Activated naive CD4-positive, alpha-beta T cell treated with anti-CD3 and anti-CD28 coated beads for 36 hours (primary cell): ENCODE data around the gene PLXNC1. TPM values are rescaled to one million over a fixed set of nuclear protein-coding genes. Genes with fewer than 3 reads are reported as not detected.
A peak's percentile ranks its signal among the peaks of the same experiment; 100 is the strongest.

Experiments
- CTCF ChIA-PET: fragments of 350-600 bp; sonication (Branson Sonifier 250); formaldehyde crosslinking; loops from one replicate; lab custom pipeline; 2021; ENCODE audit warnings: antibody characterized with exemption; lab: Charles Lee
- DNase-seq: peaks from one replicate; pipeline ENCODE4 v3.0.0-alpha.2; 2020
- H3K27ac Mint-ChIP-seq: one replicate; pipeline ENCODE4 v1.8.0; 2021; ENCODE audit warnings: mild to moderate bottlenecking, mixed read lengths
- H3K27me3 Mint-ChIP-seq: one replicate; pipeline ENCODE4 v1.8.0; 2021; ENCODE audit warnings: low read depth, mixed read lengths
- H3K36me3 Mint-ChIP-seq: one replicate; pipeline ENCODE4 v1.8.0; 2021; ENCODE audit warnings: low read depth, mixed read lengths
- H3K4me1 Mint-ChIP-seq: one replicate; pipeline ENCODE4 v1.8.0; 2021; ENCODE audit warnings: low read depth, mixed read lengths
- H3K4me3 Mint-ChIP-seq: one replicate; pipeline ENCODE4 v1.8.0; 2021; ENCODE audit warnings: mild to moderate bottlenecking, moderate library complexity, mixed read lengths
- H3K9me3 Mint-ChIP-seq: one replicate; pipeline ENCODE4 v1.8.0; 2021; ENCODE audit warnings: mixed read lengths
- intact Hi-C: fragments of 100-400 bp; cut with micrococcal nuclease; formaldehyde crosslinking; loops from one replicate; pipeline ENCODE4 v1.15.1; 2023
- total RNA-seq, 2 experiments: library from RNA; stranded (reverse); gene quantifications; one replicate each; pipeline ENCODE4 v1.2.3, GENCODE V29; 2021

Gene PLXNC1
- total RNA-seq, 2 experiments from 2014 or later: 3.6 to 4.0 TPM

- CTCF ChIA-PET: interaction anchor here (1.8 kb wide), 1 partner anchor 10 kb away, joined by 4 read pairs; no protein-coding TSS in a partner anchor
- Mint-ChIP-seq H3K9me3 (no peaks in the 10 kb centered on the region), H3K27ac (no peak overlapping the region), H3K27me3 (no peaks in the 10 kb centered on the region), H3K36me3 (peaks cover 7% of the 10 kb centered on the region), H3K4me1 (peaks cover 30% of the 10 kb centered on the region), H3K4me3 (no peak overlapping the region)
- no peak for DNase-seq
- intact Hi-C loops: loop anchor here (10.0 kb wide), 2 partner anchors 804 to 1276 kb away; partner anchors contain the start of genes EEA1 and NDUFA12
These were observed 52.3 kb downstream of the PLXNC1 start for GRCh38 chr12:94200695-94201094.

DNA sequence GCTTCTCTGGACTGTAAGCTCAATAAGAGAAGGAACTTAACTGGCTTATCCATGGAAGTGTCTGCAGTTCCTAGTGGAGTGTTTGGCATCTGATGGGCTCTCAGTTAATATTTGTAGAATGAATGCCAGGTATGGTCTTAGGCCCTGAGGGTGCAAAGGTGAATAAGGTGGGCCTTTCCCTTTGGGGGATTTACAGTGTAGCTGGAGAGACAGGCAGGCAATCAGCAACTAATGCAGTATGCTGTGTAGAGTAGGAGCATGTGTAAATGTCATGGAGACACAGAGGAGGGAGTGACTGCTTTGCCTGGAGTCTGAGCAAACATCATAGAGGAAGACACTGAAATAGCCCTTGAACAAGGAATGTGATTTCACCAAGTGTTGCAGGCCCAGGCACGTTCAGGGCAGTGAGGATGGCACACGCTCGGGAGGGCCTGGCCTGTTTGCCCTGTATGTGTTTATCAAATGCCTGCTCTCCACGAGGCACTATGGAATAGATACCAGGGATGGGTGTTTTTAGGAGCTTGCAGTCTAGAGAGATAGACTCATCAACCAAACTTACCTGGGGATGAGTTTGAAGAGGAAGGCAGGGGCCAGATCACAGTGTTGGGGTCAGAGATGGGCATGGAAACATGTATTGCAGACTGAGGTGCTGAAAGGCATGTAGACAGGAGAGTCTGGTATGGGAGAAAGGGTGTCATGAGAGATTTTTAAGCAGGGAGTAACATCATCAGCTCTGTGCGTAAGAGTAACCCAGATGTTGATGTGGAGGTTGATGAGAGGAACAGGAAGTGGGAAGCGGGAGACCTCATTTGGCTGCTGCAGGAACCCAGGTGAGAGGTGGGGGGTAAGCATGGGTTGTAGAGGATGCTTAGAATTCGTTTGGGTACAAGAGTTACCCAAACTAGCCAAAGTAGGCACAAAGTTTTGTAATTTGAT is 54.1 kb downstream of the PLXNC1 start:
- CTCF ChIA-PET: interaction anchor here (0.5 kb wide), 1 partner anchor 572 kb away, joined by 4 read pairs; no protein-coding TSS in a partner anchor
- Mint-ChIP-seq H3K4me3 (no peak overlapping the region), H3K27me3 (no peaks in the 10 kb centered on the region), H3K4me1 (peaks cover 48% of the 10 kb centered on the region), H3K9me3 (no peaks in the 10 kb centered on the region), H3K36me3 (peaks cover 6% of the 10 kb centered on the region), H3K27ac (no peak overlapping the region)
- intact Hi-C loops: loop anchor here (10.0 kb wide), 2 partner anchors 802 to 1278 kb away; partner anchors contain the start of genes EEA1 and NDUFA12
- peak; percentile 24 for DNase-seq

DNA sequence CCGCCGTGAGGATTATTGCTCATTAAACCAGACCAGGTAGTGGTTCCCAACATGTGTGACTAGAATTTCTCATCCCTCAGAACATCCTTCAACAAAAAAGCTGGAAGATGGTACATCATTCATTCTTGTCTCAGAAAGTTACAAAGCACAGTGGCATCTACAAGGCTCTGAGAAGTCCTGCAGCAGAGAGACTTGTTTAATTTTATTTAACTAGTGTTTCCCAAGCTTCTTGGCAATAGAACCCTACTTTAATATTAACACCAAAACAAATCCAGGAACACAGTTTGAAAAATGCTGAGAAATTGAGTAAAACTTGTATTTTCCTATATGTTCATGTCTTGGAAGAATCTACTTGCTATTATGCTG is 54.8 kb downstream of the PLXNC1 start:
- Mint-ChIP-seq H3K36me3 (peaks cover 6% of the 10 kb centered on the region), H3K9me3 (no peaks in the 10 kb centered on the region), H3K27ac (no peak overlapping the region), H3K27me3 (no peaks in the 10 kb centered on the region), H3K4me3 (no peak overlapping the region), H3K4me1 (peaks cover 54% of the 10 kb centered on the region)
- CTCF ChIA-PET: interaction anchor here (0.5 kb wide), 1 partner anchor 571 kb away, joined by 4 read pairs; no protein-coding TSS in a partner anchor
- intact Hi-C loops: loop anchor here (10.0 kb wide), 2 partner anchors 802 to 1278 kb away; partner anchors contain the start of genes EEA1 and NDUFA12
- no peak for DNase-seq

- intact Hi-C loops: loop anchor here (2.0 to 10.0 kb wide), 3 partner anchors 441 to 1279 kb away; partner anchors contain the start of genes EEA1 and NDUFA12
- CTCF ChIA-PET: interaction anchor here (1.0 kb wide), 1 partner anchor 16 kb away, joined by 3 read pairs; no protein-coding TSS in a partner anchor
- Mint-ChIP-seq H3K27me3 (no peaks in the 10 kb centered on the region), H3K4me3 (no peak overlapping the region), H3K36me3 (peaks cover 6% of the 10 kb centered on the region), H3K27ac (no peak overlapping the region), H3K4me1 (peaks cover 61% of the 10 kb centered on the region), H3K9me3 (no peaks in the 10 kb centered on the region)
- no peak for DNase-seq
These were observed 55.4 kb downstream of the PLXNC1 start for GRCh38 chr12:94203796-94204195.

- H3K36me3 Mint-ChIP-seq: peaks cover 6% of the 10 kb centered on the region
These were observed 56.3 kb downstream of the PLXNC1 start for GRCh38 chr12:94204499-94205247.

GRCh38 chr12:94205822-94206221 is 57.4 kb downstream of the PLXNC1 start:
- Mint-ChIP-seq H3K36me3 (peaks cover 6% of the 10 kb centered on the region), H3K27me3 (no peaks in the 10 kb centered on the region), H3K27ac (peak overlapping the region; percentile 74), H3K4me1 (peaks cover 70% of the 10 kb centered on the region), H3K9me3 (no peaks in the 10 kb centered on the region), H3K4me3 (peak overlapping the region; percentile 29)
- intact Hi-C loops: loop anchor here (2.0 to 10.0 kb wide), 5 partner anchors 424 to 1281 kb away; partner anchors contain the start of genes CRADD, EEA1 and NDUFA12
- CTCF ChIA-PET: interaction anchor here (0.7 to 1.3 kb wide), 3 partner anchors 16 to 54 kb away, joined by 3 to 4 read pairs (median 3); no protein-coding TSS in a partner anchor
- DNase-seq: peak; percentile 25

More at GRCh38 chr12:94204499-94205247, 56.3 kb downstream of the PLXNC1 start:
- CTCF ChIA-PET: interaction anchor here (1.0 kb wide), 1 partner anchor 15 kb away, joined by 3 read pairs; no protein-coding TSS in a partner anchor
- no peaks in the 10 kb centered on the region for H3K9me3 Mint-ChIP-seq
- H3K27ac Mint-ChIP-seq: peak overlapping the region; percentile 81
- H3K4me3 Mint-ChIP-seq: peak overlapping the region; percentile 73
- peak; percentile 60 for DNase-seq
- no peaks in the 10 kb centered on the region for H3K27me3 Mint-ChIP-seq
- H3K4me1 Mint-ChIP-seq: peaks cover 68% of the 10 kb centered on the region
- intact Hi-C loops: loop anchor here (2.0 to 10.0 kb wide), 5 partner anchors 422 to 1280 kb away; partner anchors contain the start of genes CRADD, EEA1 and NDUFA12

- H3K4me3 Mint-ChIP-seq: no peak overlapping the region
- DNase-seq: no peak
- intact Hi-C loops: loop anchor here (5.0 to 10.0 kb wide), 4 partner anchors 425 to 1282 kb away; partner anchors contain the start of genes CRADD, EEA1 and NDUFA12
- H3K4me1 Mint-ChIP-seq: peaks cover 70% of the 10 kb centered on the region
- CTCF ChIA-PET: interaction anchor here (0.7 to 1.3 kb wide), 3 partner anchors 23 to 68 kb away, joined by 3 to 4 read pairs (median 3); no protein-coding TSS in a partner anchor
- H3K27ac Mint-ChIP-seq: no peak overlapping the region
- peaks cover 7% of the 10 kb centered on the region for H3K36me3 Mint-ChIP-seq
- H3K27me3 Mint-ChIP-seq: no peaks in the 10 kb centered on the region
- H3K9me3 Mint-ChIP-seq: peaks cover 1% of the 10 kb centered on the region
These were observed 58.5 kb downstream of the PLXNC1 start for GRCh38 chr12:94206886-94207285.

- CTCF ChIA-PET: interaction anchor here (1.0 to 1.8 kb wide), 4 partner anchors 12 to 55 kb away, joined by 3 to 9 read pairs (median 4); no protein-coding TSS in a partner anchor
- H3K27ac Mint-ChIP-seq: peak overlapping the region; percentile 97
These were observed 59.1 kb downstream of the PLXNC1 start for GRCh38 chr12:94207467-94207848.

GRCh38 chr12:94207849-94208621 is 59.7 kb downstream of the PLXNC1 start:
- CTCF ChIA-PET: interaction anchor here (0.5 to 1.8 kb wide), 7 partner anchors 10 to 55 kb away, joined by 3 to 9 read pairs (median 3); no protein-coding TSS in a partner anchor
- Mint-ChIP-seq H3K9me3 (peaks cover 1% of the 10 kb centered on the region), H3K27me3 (no peaks in the 10 kb centered on the region), H3K4me1 (peaks cover 62% of the 10 kb centered on the region), H3K4me3 (peak overlapping the region; percentile 70), H3K36me3 (peaks cover 3% of the 10 kb centered on the region), H3K27ac (peak overlapping the region; percentile 97)
- intact Hi-C loops: loop anchor here (1.0 to 10.0 kb wide), 16 partner anchors 22 to 1283 kb away; partner anchors contain the start of genes CEP83, CRADD, EEA1 and NDUFA12
- DNase-seq: peak; percentile 67

More at GRCh38 chr12:94207467-94207848, 59.1 kb downstream of the PLXNC1 start:
- peak overlapping the region; percentile 70 for H3K4me3 Mint-ChIP-seq
- H3K27me3 Mint-ChIP-seq: no peaks in the 10 kb centered on the region
- H3K4me1 Mint-ChIP-seq: peaks cover 67% of the 10 kb centered on the region
- intact Hi-C loops: loop anchor here (5.0 to 10.0 kb wide), 4 partner anchors 425 to 1283 kb away; partner anchors contain the start of genes CRADD, EEA1 and NDUFA12
- peaks cover 1% of the 10 kb centered on the region for H3K9me3 Mint-ChIP-seq
- DNase-seq: no peak
- peaks cover 7% of the 10 kb centered on the region for H3K36me3 Mint-ChIP-seq

DNA sequence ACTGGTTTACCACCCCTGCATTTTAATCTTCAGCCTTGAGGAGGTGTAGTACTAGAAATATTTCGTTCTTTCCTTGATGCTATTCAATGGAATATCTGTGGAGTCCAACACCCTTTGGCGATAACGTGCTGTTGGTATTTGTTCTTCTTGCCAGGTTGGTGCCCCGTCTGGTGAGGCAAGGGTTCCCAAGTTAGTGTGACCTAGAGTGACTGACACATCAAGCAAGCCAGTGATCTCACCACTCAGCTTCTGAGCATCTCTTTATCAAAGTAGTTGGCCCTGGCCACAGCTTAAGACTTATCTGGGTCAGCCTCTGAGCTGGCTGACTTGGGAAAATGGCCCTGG is 60.2 kb downstream of the PLXNC1 start:
- H3K36me3 Mint-ChIP-seq: peaks cover 4% of the 10 kb centered on the region
- H3K4me1 Mint-ChIP-seq: peaks cover 57% of the 10 kb centered on the region
- intact Hi-C loops: loop anchor here (1.0 to 10.0 kb wide), 16 partner anchors 22 to 1284 kb away; partner anchors contain the start of genes CEP83, CRADD, EEA1 and NDUFA12
- peaks cover 1% of the 10 kb centered on the region for H3K9me3 Mint-ChIP-seq
- CTCF ChIA-PET: interaction anchor here (0.7 to 1.8 kb wide), 7 partner anchors 9 to 54 kb away, joined by 3 to 9 read pairs (median 3); no protein-coding TSS in a partner anchor
- H3K27ac Mint-ChIP-seq: peak overlapping the region; percentile 97
- H3K27me3 Mint-ChIP-seq: no peaks in the 10 kb centered on the region
- peak; percentile 45 for DNase-seq
- peak overlapping the region; percentile 70 for H3K4me3 Mint-ChIP-seq
